Keratinocyte (primary cell): ENCODE results near the gene TFDP1. TPM values are rescaled to one million over a fixed set of nuclear protein-coding genes. Genes with fewer than 3 reads are reported as not detected.
A peak's percentile ranks its signal among the peaks of the same experiment; 100 is the strongest.

Source experiments
- DNase-seq: peaks from one replicate; pipeline ENCODE4 v3.0.0-alpha.2; 2011; ENCODE audit warnings: low read depth, missing footprints, low spot score
- FAIRE-seq: peaks from 2 replicates; lab custom pipeline; 2011; peaks lifted over from hg19 to GRCh38; lab: Jason Lieb, UNC
- H2AFZ ChIP-seq: 2 replicates; pipeline ENCODE4 v1.6.0; 2012; ENCODE audit warnings: low read length, control low read depth, inconsistent platforms; ENCODE audit not compliant: control insufficient read depth
- H3K27ac ChIP-seq: 2 replicates; pipeline ENCODE4 v1.5.1; 2011; ENCODE audit warnings: low read length; ENCODE audit not compliant: control insufficient read depth, insufficient read depth
- H3K27me3 ChIP-seq: 3 replicates; pipeline ENCODE4 v1.6.0; 2011; ENCODE audit warnings: low read length; ENCODE audit not compliant: control insufficient read depth, insufficient read depth; ENCODE audit errors: extremely low read depth
- H3K36me3 ChIP-seq, 2 experiments: 2 replicates in 1 of 2; 3 replicates in 1 of 2; pipeline ENCODE4 v1.5.1; 2011; ENCODE audit warnings: low read length in 2 of 2, mild to moderate bottlenecking in 1 of 2; ENCODE audit not compliant: control insufficient read depth in 2 of 2, insufficient read depth in 2 of 2; ENCODE audit errors: extremely low read depth in 1 of 2
- H3K4me1 ChIP-seq: 3 replicates; pipeline ENCODE4 v1.5.1; 2011; ENCODE audit warnings: low read length; ENCODE audit not compliant: control insufficient read depth, insufficient read depth; ENCODE audit errors: extremely low read depth
- H3K4me2 ChIP-seq: 3 replicates; pipeline ENCODE4 v1.6.0; 2011; ENCODE audit warnings: low read depth, low read length; ENCODE audit not compliant: control insufficient read depth, insufficient read depth; ENCODE audit errors: extremely low read depth
- H3K4me3 ChIP-seq, 3 experiments: fragments of 200-600 bp in 1 of 3; sonication (generic) in 1 of 3; 2 replicates in 2 of 3; 3 replicates in 1 of 3; pipeline ENCODE4 v1.5.1; 2011 to 2016; ENCODE audit warnings: low read length in 3 of 3, mild to moderate bottlenecking in 3 of 3, control low read depth in 2 of 3, inconsistent platforms in 1 of 3, low read depth in 1 of 3, mixed read lengths in 1 of 3, mixed run types in 1 of 3, moderate library complexity in 1 of 3; ENCODE audit not compliant: control insufficient read depth in 2 of 3, insufficient read depth in 2 of 3; ENCODE audit errors: extremely low read depth in 1 of 3
- H3K79me2 ChIP-seq: 2 replicates; pipeline ENCODE4 v1.6.0; 2012; ENCODE audit warnings: low read length; ENCODE audit not compliant: control insufficient read depth, insufficient read depth
- H3K9ac ChIP-seq: 3 replicates; pipeline ENCODE4 v1.6.0; 2011; ENCODE audit warnings: low read length; ENCODE audit not compliant: control insufficient read depth, insufficient read depth; ENCODE audit errors: extremely low read depth
- H3K9me1 ChIP-seq: 3 replicates; pipeline ENCODE4 v1.6.0; 2011; ENCODE audit warnings: low read length; ENCODE audit not compliant: control insufficient read depth, insufficient read depth; ENCODE audit errors: extremely low read depth
- H3K9me3 ChIP-seq: 2 replicates; pipeline ENCODE4 v1.5.1; 2012; ENCODE audit warnings: low read depth, low read length; ENCODE audit not compliant: control insufficient read depth
- H4K20me1 ChIP-seq: 3 replicates; pipeline ENCODE4 v1.6.0; 2011; ENCODE audit warnings: low read length; ENCODE audit not compliant: control insufficient read depth, insufficient read depth; ENCODE audit errors: extremely low read depth
- EZH2 ChIP-seq: IDR thresholded peaks from one replicate; pipeline ENCODE4 v1.6.1; 2012; ENCODE audit warnings: inconsistent platforms, mild to moderate bottlenecking, low read length, moderate library complexity
- dilution Hi-C: fragments of 300-500 bp; cut with MboI; formaldehyde crosslinking; loops from one replicate; pipeline ENCODE4 v1.7.0; 2020; ENCODE audit warnings: low sequenced_read_pairs; ENCODE audit not compliant: extremely low pct_ligation_motif_present
- polyA plus RNA-seq, 5 experiments: library from polyadenylated mRNA; depleted of rRNA in 3 of 5; stranded (reverse) in 3 of 5; stranded (forward) in 1 of 5; unstranded in 1 of 5; fragments of >200 nt; gene quantifications; 1 replicate in 1 of 5; 2 replicates in 3 of 5; 3 replicates in 1 of 5; pipeline versions ENCODE4 v1.2.1 to v1.2.3, GENCODE V29; 2011 to 2012; ENCODE audit warnings: missing spikeins in 2 of 5, low read depth in 1 of 5, low replicate concordance in 1 of 5
- TF ChIP-seq, protein P1 (sequence below), 3 experiments: IDR thresholded peaks in 1 of 3; conservative IDR thresholded peaks in 1 of 3; optimal IDR thresholded peaks in 1 of 3; 2 replicates in 2 of 3; 3 replicates in 1 of 3; pipeline versions ENCODE3 to v1.5.1; 2011; ENCODE audit warnings: low read length in 3 of 3, mild to moderate bottlenecking in 3 of 3, moderate library complexity in 2 of 3, control low read depth in 1 of 3, inconsistent platforms in 1 of 3; ENCODE audit not compliant: insufficient read depth in 2 of 3; ENCODE audit errors: extremely low read depth in 1 of 3

TFDP1 gene
- polyA plus RNA-seq, 1 donor (not counting 4 experiments of a cell fraction or from before 2014, with no cell fraction given) = 105 TPM

DNA sequence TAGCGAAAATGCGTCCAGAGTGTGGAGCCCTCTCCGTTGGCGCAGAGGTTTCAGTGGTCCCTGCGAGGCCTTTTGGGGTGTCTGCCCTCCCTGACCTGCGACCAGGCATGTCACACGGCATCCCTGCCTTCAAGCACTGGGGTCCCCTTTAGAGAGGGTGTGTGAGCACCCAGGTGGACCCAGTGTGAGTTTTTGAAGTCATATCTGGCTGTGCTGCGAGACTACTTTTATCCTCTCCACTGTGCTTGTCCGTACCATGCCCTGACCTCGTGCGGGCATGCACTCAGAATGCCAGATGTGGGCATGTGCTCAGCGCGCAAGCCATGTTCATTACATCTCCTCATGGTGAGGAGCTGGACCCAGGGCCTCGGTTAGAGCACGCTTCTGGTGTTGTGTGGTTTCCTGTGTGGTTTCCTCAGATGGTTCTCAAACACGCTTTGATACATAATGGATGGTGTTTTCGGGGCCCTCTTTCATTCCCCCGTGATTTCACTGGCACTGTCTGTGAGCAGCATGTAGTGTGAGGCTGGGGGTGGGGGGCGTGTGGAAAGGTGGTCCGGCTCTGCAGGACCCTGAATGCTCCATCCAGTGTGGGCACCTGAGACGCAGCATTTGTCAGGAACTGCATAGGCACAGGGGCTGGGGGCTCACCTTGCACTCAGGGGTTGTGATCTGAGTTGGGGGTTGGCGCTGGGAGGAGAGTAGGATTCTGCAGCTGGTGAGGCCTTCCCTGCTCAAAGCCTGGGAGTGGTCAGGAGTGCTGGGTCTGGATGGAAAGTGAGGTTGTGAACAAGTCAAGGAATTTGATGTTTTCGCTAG lies 2.3 kb downstream of the TFDP1 start:
- Histone ChIP-seq H3K4me3 (peak overlapping the region in 1 of 3 experiments; percentile 55), H4K20me1 (peaks cover 10% of the 10 kb centered on the region), H2AFZ (no peak overlapping the region), H3K9ac (no peak overlapping the region), H3K27ac (no peak overlapping the region), H3K9me3 (no peaks in the 10 kb centered on the region), H3K9me1 (no peaks in the 10 kb centered on the region), H3K27me3 (no peaks in the 10 kb centered on the region), H3K4me1 (peaks cover 6% of the 10 kb centered on the region), H3K4me2 (no peak overlapping the region), H3K79me2 (peaks cover 67% of the 10 kb centered on the region), H3K36me3 (peaks cover 22 to 27% of the 10 kb centered on the region in 2 experiments)
- TF ChIP-seq, protein P1, sequence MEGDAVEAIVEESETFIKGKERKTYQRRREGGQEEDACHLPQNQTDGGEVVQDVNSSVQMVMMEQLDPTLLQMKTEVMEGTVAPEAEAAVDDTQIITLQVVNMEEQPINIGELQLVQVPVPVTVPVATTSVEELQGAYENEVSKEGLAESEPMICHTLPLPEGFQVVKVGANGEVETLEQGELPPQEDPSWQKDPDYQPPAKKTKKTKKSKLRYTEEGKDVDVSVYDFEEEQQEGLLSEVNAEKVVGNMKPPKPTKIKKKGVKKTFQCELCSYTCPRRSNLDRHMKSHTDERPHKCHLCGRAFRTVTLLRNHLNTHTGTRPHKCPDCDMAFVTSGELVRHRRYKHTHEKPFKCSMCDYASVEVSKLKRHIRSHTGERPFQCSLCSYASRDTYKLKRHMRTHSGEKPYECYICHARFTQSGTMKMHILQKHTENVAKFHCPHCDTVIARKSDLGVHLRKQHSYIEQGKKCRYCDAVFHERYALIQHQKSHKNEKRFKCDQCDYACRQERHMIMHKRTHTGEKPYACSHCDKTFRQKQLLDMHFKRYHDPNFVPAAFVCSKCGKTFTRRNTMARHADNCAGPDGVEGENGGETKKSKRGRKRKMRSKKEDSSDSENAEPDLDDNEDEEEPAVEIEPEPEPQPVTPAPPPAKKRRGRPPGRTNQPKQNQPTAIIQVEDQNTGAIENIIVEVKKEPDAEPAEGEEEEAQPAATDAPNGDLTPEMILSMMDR (optimal IDR thresholded peaks at IDR 0.05 in 1 of 3, IDR thresholded peaks at IDR 0.05 in 1 of 3, conservative IDR thresholded peaks at IDR 0.05 in 1 of 3; ENCODE audit: extremely low read depth in 1 of 3, insufficient read depth in 2 of 3, low read length in 3 of 3) = no peak
- no peak for TF ChIP-seq EZH2
- no peak for DNase-seq
- FAIRE-seq = no peak
- dilution Hi-C loops = no loop called here

DNA sequence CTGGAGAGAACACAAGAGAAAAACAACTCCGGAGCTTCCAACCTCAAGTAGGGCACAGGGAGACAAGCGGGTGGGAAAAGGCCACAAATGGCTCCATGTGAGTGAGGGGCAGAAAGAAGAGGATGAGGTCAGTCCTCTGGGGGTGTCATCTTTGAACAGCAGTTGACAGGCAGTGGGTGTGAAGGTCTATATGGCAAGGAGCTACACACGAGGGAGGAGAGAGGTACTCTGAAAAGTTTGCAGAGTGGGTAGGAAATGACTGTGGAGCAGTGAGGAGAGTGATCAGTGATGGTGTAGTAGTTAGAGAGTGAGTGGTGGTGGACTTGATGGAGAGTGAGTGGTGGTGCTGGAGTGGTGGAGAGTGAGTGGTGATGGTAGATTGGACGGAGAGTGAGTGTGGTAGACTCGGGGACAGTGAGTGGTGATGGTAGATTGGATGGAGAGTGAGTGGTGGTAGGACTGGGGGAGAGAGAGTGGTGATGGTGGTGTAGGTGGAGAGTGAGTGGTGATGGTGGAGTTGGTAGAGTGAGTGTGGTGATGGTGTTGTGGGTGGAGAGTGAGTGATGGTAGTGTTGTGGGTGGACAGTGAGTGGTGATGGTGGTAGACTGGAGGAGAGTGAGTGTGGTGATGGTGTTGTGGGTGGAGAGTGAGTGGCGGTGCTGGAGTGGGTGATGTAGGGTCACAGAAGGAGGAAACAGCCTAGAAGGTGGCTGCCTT lies 4.0 kb downstream of the TFDP1 start:
- H3K4me2 ChIP-seq = no peak overlapping the region
- dilution Hi-C loops = no loop called here
- H3K36me3 ChIP-seq = peaks cover 23 to 27% of the 10 kb centered on the region in 2 experiments
- no peak for FAIRE-seq
- H3K4me3 ChIP-seq = no peak overlapping the region
- peaks cover 6% of the 10 kb centered on the region for H3K4me1 ChIP-seq
- H3K79me2 ChIP-seq = peaks cover 83% of the 10 kb centered on the region
- no peak for TF ChIP-seq EZH2
- TF ChIP-seq, protein P1 (optimal IDR thresholded peaks at IDR 0.05 in 1 of 3, IDR thresholded peaks at IDR 0.05 in 1 of 3, conservative IDR thresholded peaks at IDR 0.05 in 1 of 3; ENCODE audit: extremely low read depth in 1 of 3, insufficient read depth in 2 of 3, low read length in 3 of 3) = no peak
- no peaks in the 10 kb centered on the region for H3K27me3 ChIP-seq
- H3K9ac ChIP-seq = no peak overlapping the region
- no peak for DNase-seq
- H4K20me1 ChIP-seq = peaks cover 18% of the 10 kb centered on the region
- no peaks in the 10 kb centered on the region for H3K9me3 ChIP-seq
- no peak overlapping the region for H2AFZ ChIP-seq
- H3K27ac ChIP-seq = no peak overlapping the region
- no peaks in the 10 kb centered on the region for H3K9me1 ChIP-seq
